GM19468 (cell line): ENCODE data around the gene CLEC16A.
"Not testable (repeated sequence)": the region's sequence is repeated elsewhere in the genome, so short reads cannot be mapped to it uniquely, and the experiment has no call there.

Source experiments
- ATAC-seq: cut with Tn5 transposase; IDR thresholded peaks from one replicate; pipeline ENCODE4 v1.9.1; 2021; ENCODE audit warnings: mild to moderate bottlenecking, moderate library complexity, moderate number of reproducible peaks; ENCODE audit not compliant: unreplicated experiment; ENCODE audit errors: extremely low read depth

CLEC16A gene

GRCh38 chr16:10964039-10964890, 19.9 kb downstream of the CLEC16A start:
- peak; percentile 34 for ATAC-seq

- no peak for ATAC-seq
Observed at GRCh38 chr16:10964891-10965326, 20.5 kb downstream of the CLEC16A start.

GRCh38 chr16:10965440-10966061, 21.2 kb downstream of the CLEC16A start:
- ATAC-seq, result peak; percentile 53

DNA sequence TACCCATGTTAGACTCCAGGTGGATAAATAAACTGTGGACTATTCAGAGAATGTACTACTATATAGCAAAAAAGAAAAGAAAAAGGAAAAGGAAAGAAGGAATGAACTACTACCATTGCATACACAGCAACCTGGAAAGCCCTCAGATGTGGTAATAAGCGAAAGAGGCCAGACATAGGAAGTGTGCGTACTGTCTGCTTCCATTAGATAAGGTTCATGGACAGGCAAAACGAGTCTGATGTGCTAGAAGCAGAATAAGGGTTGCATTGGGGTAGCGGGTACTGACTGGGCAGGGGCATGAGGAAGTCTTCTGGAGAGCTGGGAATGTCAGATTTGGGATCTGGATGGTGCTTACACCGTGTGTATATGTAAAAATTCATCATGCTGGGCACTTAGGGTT, 21.8 kb downstream of the CLEC16A start:
- ATAC-seq, result no peak

DNA sequence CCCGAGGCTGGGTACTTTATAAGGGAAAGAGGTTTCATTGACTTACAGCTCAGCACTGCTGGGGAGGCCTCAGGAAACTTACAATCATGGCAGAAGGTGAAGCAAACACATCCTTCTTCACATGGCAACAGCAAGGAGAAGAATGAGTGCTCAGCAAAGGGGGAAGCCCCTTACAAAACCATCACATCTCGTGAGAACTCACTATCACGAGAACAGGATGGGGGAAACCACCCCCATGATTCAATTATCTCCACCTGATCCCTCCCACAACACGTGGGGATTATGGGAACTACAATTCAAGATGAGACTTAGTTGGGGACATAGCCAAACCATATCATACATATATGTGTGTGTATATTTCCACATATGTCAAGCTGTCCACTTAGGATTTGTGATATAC, 22.2 kb downstream of the CLEC16A start:
- not testable (repeated sequence) for ATAC-seq

GRCh38 chr16:10967986-10968385, 23.6 kb downstream of the CLEC16A start:
- no peak for ATAC-seq

DNA sequence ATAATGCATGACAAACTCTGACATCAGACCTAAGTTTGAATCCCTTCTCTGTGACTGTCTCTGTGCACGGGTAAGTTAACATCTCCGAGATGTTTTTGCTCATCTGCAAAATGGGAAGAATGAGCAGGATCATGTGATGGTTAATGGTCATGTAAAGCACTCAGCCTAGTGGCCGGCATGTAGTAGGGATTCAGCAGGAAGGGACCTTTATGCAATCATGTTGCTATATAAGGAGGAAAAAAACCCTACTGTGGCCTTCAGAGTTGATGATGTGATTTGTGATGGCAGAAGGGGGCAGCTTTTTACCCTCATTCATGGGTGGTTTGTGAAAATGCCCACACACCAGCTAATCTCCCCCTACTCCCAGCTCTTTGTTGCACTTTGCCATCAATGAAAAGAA, 24.1 kb downstream of the CLEC16A start:
- ATAC-seq, result no peak

GRCh38 chr16:10969615-10970014, 25.3 kb downstream of the CLEC16A start:
- ATAC-seq, result no peak

DNA sequence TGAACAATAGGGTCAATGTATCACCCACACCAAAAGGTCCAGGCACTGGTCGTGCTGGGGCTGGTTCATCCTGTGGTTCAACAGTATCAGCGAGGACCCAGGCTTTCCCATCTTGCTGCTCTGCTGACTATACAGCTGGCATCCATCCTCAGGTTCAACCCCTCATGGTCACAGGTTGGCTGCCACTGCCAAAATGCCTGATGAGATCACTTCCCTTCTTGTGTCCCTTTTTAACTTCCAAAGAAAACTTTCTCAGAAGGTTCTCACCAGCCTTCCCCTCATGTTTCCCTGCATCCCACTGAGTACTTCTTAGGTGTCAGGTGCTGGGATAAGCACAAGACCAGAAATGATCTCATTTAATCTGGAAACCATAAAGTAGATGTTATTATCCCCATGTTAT, 25.7 kb downstream of the CLEC16A start:
- no peak for ATAC-seq

DNA sequence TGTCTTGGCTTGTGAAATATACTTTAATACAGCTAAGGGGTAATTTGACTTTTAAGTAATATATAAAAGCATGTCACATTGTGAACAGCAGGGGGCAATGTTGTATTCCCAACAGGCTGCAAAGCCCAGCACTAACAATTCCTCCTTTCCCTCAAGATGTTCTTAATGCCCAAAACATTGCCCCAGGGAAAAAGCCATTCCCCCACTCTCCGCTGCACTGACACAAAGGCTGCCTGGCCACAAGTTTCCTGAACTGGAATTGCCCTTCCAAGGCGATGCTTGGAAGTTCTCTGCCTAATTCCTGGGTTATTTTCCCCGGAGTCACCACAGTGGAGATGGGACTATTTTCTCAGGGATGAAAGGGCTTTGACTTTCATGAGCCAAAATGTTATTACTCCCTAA, 27.2 kb downstream of the CLEC16A start:
- no peak for ATAC-seq

GRCh38 chr16:10972108-10972818, 27.9 kb downstream of the CLEC16A start:
- no peak for ATAC-seq

DNA sequence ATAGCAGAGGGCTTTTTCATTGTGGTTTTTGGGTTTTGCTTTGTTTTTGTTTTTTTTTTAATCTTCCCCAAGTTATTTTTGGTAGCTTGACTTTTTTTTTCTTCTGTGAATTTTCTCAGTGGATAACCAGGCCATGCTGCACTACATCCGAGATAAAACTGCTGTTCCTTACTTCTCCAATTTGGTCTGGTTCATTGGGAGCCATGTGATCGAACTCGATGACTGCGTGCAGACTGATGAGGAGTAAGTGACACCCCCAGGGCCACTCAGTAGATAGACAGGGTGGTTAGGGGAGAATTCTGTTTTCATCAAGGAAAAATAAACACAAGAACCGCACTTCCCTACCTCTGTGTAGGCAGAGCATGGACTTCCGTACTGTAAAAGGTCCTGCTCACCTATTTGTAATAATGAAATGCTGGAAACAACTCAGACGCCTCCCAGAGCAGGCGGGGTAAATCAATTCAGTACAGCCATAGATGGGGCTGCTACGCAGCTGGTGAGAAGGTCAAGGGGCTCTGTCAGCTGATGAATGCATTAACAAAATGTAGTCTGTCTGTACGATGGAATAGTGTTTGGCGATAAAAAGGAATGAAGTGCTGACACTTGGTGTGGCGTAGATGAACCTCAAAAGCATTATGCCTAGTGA, 28.6 kb downstream of the CLEC16A start:
- no peak for ATAC-seq

GRCh38 chr16:10976634-10977033, 32.3 kb downstream of the CLEC16A start:
- ATAC-seq, result no peak

- no peak for ATAC-seq
Observed at GRCh38 chr16:10978124-10978523, 33.8 kb downstream of the CLEC16A start.

GRCh38 chr16:10978871-10979446, 34.6 kb downstream of the CLEC16A start:
- no peak for ATAC-seq

DNA sequence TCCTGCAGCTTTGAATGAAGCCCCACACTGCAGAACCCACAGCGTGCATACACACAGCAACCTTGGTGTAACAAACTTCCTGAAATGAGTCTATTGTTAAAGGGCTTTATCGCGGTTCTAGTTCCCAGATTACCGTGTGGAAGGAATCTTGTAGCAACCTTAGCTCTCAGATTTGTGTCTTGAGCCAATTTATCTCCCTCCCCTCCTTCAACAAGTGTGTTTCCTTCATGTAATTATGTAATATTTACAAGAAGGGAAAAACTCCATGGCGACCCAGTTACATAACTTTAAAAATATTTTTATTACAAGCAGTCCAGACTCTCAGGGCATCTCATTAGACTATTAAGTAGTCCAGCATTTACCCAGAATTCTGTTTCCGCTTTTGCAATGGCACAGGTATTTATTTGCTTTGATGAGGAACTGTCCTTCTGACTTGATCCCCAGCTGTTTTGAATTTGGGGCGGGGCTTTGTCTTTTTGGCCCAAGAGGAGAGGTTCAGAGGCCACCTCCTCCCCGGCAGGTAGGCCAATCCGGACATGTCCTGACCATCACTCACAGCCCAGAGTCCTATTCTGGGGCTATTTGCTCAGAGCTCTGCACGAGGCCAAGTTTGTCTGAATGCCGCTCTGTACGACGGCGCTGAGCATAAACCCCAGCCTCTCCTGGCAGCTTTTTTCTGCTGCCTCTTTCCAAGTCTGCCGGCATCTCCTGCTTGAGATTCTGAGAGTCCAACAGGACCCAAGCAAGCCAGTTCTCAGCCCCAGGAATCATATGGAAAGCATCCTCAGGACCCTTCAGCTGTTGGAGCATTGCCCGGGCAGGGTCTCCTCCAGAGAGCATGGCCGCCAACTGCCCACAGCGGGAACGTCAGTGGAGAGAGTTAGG, 35.6 kb downstream of the CLEC16A start:
- ATAC-seq, result no peak

DNA sequence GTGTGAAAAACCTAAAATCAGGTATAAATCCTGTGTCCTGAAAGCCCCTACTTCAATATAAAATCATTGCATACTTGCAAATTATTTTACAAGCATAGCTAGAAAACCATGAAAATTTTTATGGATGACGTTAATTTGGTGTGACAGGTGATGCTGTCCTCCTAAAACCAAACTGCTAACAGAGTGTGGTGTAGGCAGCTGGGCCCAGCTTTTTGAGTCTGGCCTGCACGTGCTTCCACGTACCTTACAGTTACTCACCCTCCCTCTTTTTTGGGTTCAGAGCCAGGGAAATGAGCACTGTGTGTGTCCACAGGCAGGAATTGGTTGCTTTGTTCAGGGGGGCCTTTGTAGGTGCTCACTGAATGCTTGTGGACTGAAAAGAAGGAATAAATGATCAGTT, 36.4 kb downstream of the CLEC16A start:
- ATAC-seq, result no peak

DNA sequence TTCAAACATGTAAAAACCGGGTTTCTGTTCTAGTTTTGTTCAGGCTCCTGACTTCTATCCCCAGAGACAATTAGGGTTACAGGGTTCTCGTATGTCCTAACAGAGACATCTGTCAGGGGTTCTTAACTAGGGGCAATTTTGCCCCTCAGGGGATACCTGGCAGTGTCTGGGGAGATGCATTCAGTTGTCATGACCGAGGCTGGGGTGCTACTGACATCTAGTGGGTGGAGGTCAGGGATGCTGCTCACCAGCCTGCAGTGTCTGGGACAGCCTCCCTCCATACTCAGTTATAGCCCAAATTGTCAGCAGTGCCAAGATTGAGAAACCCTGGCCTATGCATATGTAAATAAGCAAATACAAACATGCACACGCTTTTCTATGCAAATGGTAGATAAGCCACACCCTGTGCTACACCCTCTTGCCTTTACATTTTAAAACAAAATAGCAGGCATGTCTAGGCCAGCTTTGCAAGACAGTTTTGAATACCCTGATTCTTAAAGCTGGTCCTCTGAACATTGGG, 37.4 kb downstream of the CLEC16A start:
- ATAC-seq, result peak; percentile 52
